Measurements from ENCODE around the gene HRH3.

HRH3 gene

DNA sequence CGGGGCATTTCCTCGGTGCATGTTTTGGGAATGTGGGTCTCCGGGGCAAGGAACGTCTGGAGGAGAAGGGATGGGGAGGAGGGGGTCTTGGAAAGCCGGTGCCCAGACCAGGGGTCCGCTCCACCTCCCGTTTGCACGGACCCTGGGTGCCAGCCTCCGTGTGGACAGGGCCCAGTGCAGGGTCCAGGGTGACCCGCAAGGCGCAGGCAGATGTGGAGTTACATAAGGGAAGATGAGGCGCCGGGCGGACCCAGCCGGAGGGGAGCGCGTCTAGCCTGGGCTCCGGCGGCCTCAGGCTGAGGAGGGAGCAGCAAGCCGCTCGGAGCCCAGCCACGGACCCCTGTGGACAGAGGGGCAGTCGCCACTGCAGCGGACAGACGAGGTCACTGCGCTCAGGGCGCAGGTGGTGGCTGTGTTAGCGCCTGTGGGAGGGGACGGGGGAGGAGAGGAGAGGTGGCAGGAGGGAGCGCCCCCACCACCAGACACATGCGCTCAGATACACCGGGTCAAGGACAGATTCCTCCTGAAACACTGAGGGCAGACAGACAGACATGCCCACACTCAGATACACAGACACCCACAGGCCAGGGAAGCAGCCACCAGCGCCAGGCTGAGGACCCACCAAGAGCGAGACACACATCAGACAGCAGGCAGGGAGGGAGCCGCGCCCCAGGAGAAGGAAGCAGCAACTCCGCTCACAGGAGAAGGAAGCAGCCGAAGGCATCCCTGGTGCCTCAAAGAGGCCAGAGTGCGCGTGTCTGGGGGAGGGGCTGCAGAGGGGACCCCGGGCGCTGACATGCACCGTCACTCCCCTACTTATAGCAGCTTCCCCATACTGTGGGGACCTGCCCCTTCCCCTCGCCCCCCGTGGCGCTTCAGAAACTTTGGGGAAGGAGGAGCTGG lies 839 bp upstream of the HRH3 start:
- Histone ChIP-seq H3K36me3 (ENCODE audit: insufficient read depth, low read depth, low read length) (no peaks in the 10 kb centered on the region), H3K9ac (ENCODE audit: low read depth, low read length) (no peak overlapping the region), H3K4me3 (ENCODE audit: low read length) (peak overlapping the region; percentile 50), H3K27me3 (ENCODE audit: insufficient read depth, low read length) (peaks cover 88% of the 10 kb centered on the region), H3K9me3 (ENCODE audit: insufficient read depth, low read depth, low read length) (no peaks in the 10 kb centered on the region), H3K27ac (ENCODE audit: low read length) (no peak overlapping the region), H3K4me1 (ENCODE audit: insufficient read depth, low read length) (peaks cover 3% of the 10 kb centered on the region; the same call in 1 of the 2 replicates)

DNA sequence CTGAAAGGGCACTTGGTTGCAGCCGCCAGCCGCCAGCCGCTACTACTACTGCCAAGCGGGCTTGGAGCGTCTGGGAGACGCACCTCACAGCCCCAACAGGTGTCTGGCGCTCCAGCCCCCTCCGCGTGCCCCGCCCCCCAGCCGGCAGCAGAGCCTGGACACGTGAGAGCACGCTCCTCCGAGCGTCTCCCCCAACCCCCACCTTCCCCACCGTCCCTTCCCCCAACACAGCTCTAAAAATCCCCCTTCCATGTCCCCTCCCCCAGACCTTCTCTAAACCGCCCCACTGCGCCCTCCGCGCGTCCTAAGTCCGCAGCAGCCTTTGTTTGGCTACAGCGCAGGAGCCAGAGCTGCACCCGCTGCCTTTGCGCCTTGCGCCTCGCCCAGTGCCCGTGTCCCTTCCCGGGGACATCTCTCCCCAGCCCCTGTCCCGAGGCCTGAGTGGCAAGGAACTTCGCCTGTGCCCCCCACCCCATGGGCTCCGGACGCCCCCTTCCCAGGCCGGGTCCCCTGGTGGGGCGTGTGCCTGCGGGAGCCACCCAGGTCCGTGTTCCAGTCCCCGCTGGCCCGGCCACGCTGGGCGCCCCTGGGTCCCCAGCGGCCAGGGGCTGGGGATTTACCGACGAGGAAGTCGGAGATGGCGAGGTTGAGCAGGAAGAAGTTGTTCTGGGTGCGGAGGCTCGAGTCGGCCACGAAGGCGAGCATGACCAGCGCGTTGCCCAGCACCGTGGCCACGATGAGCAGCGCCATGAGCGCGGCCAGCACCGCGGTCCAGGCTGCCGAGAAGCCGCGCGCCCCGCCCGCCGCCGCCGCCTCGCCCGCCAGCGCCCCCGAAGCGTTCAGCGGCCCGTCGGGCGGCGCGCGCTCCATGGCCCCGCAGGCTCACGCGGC lies 732 bp downstream of the HRH3 start:
- H3K36me3 ChIP-seq (ENCODE audit: insufficient read depth, low read depth, low read length), result no peaks in the 10 kb centered on the region
- H3K4me1 ChIP-seq (ENCODE audit: insufficient read depth, low read length), result peaks cover 3% of the 10 kb centered on the region; the same call in 1 of the 2 replicates
- no peak overlapping the region for H3K27ac ChIP-seq (ENCODE audit: low read length)
- H3K9ac ChIP-seq (ENCODE audit: low read depth, low read length), result no peak overlapping the region; the same call in 1 of the 2 replicates
- peak overlapping the region; percentile 64 for H3K4me3 ChIP-seq (ENCODE audit: low read length)
- H3K9me3 ChIP-seq (ENCODE audit: insufficient read depth, low read depth, low read length), result no peaks in the 10 kb centered on the region
- H3K27me3 ChIP-seq (ENCODE audit: insufficient read depth, low read length), result peaks cover 78% of the 10 kb centered on the region

DNA sequence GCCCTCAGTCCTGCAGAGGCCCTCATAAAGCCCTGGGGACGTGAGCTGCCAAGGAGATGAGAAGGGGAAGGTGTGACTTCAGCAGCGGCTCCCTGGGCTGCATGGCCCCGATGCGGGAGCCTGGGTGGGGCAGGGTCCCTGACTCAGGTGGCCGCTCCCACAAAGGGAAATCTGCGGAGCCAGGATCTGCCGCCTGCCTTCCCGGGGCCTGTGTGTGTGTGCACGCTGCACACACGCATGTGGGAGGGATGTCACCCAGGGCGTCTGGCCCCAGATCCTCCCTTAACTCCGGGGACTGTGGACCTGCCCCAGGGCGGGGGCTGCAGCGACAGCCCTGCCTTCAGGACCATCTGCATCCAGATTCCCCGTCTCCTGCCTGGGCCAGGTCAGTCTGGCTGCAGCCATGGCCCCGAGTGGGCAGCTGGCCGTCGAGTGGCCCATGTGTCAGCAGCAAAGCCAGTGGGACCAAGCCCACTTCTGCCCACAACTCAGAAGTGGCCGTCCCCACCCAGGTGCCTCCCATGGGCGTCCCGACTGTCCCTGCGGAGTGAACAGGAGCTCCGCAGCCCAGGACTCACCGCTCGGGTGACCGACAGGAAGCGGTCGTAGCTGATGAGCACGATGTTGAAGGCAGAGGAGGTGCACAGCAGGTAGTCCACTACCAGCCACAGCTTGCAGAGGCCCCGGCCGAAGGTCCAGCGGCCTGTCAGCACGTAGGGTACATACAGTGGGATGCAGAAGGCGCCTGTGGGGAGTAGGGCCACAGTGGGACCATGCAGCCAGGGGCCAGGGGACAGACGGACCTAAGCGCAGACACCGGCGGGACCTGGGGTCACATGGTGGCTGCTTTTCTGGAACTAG lies 1.9 kb downstream of the HRH3 start:
- Histone ChIP-seq H3K4me1 (ENCODE audit: insufficient read depth, low read length) (peaks cover 3% of the 10 kb centered on the region; the same call in 1 of the 2 replicates), H3K27ac (ENCODE audit: low read length) (no peak overlapping the region), H3K9me3 (ENCODE audit: insufficient read depth, low read depth, low read length) (no peaks in the 10 kb centered on the region), H3K4me3 (ENCODE audit: low read length) (peak overlapping the region; percentile 64; the same call in 1 of the 2 replicates), H3K9ac (ENCODE audit: low read depth, low read length) (no peak overlapping the region), H3K36me3 (ENCODE audit: insufficient read depth, low read depth, low read length) (no peaks in the 10 kb centered on the region), H3K27me3 (ENCODE audit: insufficient read depth, low read length) (peaks cover 72% of the 10 kb centered on the region)

DNA sequence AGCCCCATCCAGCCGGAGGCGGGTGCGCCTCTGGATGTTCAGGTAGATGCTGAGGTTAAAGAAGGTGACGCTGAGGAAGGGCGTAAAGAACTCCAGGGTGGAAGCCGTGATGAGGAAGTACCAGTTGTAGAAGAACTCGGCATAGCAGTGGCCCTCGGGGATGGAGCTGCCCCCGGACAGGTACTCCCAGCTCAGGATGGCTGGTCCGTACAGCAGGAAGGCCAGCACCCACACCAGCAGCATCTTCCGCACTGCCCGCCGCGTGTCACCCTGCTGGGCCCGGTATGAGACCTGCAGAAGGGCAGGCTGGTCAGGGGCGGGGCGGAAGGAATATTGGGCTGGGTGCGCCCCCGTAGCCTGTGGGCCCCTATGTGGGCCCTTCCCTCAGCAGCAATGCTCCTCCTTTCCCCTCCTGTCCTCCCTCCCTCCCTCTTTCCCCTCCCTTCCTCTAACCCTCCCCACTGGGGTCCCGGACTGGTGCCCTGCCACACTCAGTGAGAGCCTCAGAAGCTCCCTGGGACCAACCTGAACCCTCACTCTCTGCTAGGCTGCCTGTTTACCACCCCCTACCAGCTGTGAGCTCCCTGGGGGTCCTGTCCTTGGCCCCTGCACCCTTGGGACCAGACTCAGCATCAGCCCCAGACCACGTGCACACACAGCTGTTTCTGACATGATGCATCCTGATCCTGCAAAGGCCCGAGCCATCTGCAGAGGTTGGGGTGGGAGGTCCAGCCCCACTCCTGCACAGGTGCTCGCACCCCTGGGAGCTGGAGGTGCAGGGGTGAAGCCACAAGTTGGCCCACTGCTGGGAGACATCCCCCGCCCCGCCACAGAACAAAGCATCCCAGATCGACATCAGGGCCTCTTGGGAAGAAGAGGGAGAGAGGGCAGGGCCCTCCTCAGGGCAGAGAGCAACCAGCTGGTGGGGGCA lies 3.2 kb downstream of the HRH3 start:
- H3K9ac ChIP-seq (ENCODE audit: low read depth, low read length), result no peak overlapping the region
- H3K27ac ChIP-seq (ENCODE audit: low read length), result no peak overlapping the region
- H3K27me3 ChIP-seq (ENCODE audit: insufficient read depth, low read length), result peaks cover 60% of the 10 kb centered on the region

DNA sequence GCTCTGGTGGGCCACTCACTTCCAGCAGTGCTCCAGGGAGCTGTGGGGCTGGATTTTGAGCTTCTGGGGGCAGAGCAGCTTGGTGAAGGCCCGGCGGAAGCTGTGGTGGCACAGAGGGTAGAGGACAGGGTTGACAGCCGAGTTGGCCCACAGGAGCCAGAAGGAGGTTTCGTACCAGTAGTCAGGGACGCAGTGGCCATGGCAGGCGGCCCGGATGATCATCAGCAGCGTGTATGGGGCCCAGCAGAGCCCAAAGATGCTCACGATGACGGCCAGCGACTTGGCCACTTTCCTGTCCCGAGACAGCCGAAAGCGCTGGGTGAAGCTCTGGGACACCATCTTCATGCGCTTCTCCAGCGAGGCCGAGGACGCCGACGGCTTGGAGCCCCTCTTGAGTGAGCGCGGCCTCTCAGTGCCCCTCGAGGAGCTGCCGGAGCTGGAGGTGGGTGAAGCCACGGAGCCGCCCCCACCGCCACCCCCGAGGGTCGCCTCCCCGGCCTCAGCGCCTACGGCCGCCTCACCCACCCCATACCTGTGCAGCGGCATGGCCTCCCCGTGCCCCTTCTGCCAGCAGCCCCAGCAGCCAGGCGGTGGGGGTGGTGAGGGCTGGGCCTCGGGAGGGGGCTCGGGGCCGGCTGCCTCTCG lies 4.0 kb downstream of the HRH3 start:
- no peaks in the 10 kb centered on the region for H3K36me3 ChIP-seq (ENCODE audit: insufficient read depth, low read depth, low read length)
- H3K4me3 ChIP-seq (ENCODE audit: low read length), result no peak overlapping the region
- no peak overlapping the region for H3K27ac ChIP-seq (ENCODE audit: low read length)
- H3K9ac ChIP-seq (ENCODE audit: low read depth, low read length), result no peak overlapping the region
- H3K9me3 ChIP-seq (ENCODE audit: insufficient read depth, low read depth, low read length), result no peaks in the 10 kb centered on the region
- H3K4me1 ChIP-seq (ENCODE audit: insufficient read depth, low read length), result peaks cover 3% of the 10 kb centered on the region; the same call in 1 of the 2 replicates
- peaks cover 52% of the 10 kb centered on the region for H3K27me3 ChIP-seq (ENCODE audit: insufficient read depth, low read length)

More for the DNA sequence above, 3.2 kb downstream of the HRH3 start:
- Histone ChIP-seq H3K4me3 (ENCODE audit: low read length) (no peak overlapping the region), H3K4me1 (ENCODE audit: insufficient read depth, low read length) (peaks cover 3% of the 10 kb centered on the region; the same call in 1 of the 2 replicates), H3K9me3 (ENCODE audit: insufficient read depth, low read depth, low read length) (no peaks in the 10 kb centered on the region), H3K36me3 (ENCODE audit: insufficient read depth, low read depth, low read length) (no peaks in the 10 kb centered on the region)

DNA sequence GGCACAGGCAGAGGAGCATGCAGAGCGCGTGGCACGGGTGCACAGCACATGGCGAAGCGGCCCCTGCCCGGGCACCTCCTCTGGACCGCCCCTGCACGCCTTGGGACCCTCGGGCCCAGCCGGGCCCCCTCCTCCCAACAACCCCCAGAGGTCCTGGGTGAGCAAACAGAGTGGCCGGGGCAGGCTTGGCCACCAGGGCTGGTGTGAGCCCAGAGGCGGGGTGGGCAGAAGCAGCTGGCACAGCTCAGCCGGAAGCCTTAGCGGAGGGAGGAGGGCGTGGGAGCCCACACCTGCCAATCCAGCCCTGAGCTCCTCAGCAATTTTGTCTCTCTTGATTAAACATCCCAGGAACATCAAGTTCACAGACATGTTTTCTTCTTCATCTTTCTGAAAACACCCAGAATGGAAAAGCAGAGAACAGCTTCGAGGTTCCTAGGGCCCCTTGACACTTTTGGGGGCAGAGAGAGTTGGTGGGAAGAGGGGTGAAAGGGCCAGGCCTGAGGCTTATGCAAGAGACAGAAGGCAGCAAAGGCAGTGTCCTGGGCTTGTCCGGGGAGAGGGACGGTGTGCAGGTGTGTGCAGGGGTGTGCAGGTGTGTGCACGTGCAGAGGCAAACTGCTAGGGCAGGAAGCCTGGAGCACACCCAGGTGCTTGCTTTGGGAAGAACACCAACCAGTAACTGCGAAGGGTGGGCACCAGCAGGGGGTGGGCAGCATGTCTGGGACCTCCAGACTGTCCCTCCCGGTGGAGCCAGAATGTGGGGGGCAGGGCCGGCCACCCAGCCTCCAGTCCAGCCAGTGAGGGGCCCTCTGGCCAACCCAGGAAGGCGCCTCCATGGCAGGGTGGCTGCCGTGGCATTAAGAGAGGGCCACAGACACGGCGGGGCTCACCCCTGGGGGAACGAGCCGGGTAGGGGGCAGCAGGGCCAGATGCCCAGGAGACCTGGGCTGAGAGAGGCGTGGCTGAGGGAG lies 4.8 kb downstream of the HRH3 start:
- H3K4me3 ChIP-seq (ENCODE audit: low read length), result no peak overlapping the region
- H3K27ac ChIP-seq (ENCODE audit: low read length), result no peak overlapping the region
- no peaks in the 10 kb centered on the region for H3K9me3 ChIP-seq (ENCODE audit: insufficient read depth, low read depth, low read length)
- no peaks in the 10 kb centered on the region for H3K36me3 ChIP-seq (ENCODE audit: insufficient read depth, low read depth, low read length)
- peaks cover 44% of the 10 kb centered on the region for H3K27me3 ChIP-seq (ENCODE audit: insufficient read depth, low read length)
- H3K4me1 ChIP-seq (ENCODE audit: insufficient read depth, low read length), result peaks cover 3% of the 10 kb centered on the region; the same call in 1 of the 2 replicates
- no peak overlapping the region for H3K9ac ChIP-seq (ENCODE audit: low read depth, low read length)

DNA sequence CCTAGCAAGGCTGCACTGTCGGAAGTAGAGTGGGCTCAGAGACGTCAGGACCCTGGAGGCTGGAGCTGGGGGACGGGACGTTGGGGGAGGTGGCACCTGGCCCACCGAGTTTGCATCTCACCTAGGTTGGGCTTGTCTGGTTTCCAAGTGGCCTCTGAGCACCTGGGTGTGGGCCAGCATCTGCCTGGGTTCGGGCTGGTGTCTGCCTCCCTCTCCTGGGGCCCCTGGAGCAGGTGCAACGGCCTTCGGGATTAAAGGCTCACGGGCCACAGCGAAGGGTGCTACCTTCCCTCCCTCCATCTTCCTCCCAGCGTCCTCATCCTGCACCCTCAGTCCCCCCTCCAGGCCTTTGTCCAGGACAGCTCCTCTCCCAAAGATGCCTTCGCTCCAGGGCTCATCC lies 6.0 kb downstream of the HRH3 start:
- Histone ChIP-seq H3K27ac (ENCODE audit: low read length) (no peak overlapping the region), H3K4me1 (ENCODE audit: insufficient read depth, low read length) (peaks cover 3% of the 10 kb centered on the region; the same call in 1 of the 2 replicates), H3K9ac (ENCODE audit: low read depth, low read length) (no peak overlapping the region), H3K9me3 (ENCODE audit: insufficient read depth, low read depth, low read length) (no peaks in the 10 kb centered on the region), H3K27me3 (ENCODE audit: insufficient read depth, low read length) (peaks cover 37% of the 10 kb centered on the region), H3K4me3 (ENCODE audit: low read length) (no peak overlapping the region), H3K36me3 (ENCODE audit: insufficient read depth, low read depth, low read length) (no peaks in the 10 kb centered on the region)

DNA sequence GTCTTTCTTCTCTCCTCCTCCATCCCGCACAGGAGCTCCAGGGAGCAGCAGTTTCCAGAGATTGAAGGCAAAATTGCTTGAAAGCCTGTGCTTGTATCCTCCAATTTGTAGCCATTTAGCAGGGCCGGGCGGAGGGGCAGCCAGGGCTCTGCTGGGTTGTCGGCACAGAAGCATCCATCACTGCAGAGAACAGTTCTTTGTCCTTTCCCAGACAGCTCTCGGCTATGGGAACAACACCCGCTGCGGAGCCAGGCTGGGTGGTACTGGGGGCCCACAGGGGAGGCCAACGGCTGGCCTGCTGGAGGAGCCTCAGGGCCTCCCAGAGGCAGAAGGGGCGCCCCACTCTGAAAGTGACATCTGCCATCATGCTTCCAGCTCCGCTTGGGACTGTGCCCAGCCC lies 7.8 kb downstream of the HRH3 start:
- H3K27ac ChIP-seq (ENCODE audit: low read length), result no peak overlapping the region
- H3K9ac ChIP-seq (ENCODE audit: low read depth, low read length), result no peak overlapping the region
- H3K27me3 ChIP-seq (ENCODE audit: insufficient read depth, low read length), result peaks cover 20% of the 10 kb centered on the region
- no peaks in the 10 kb centered on the region for H3K4me1 ChIP-seq (ENCODE audit: insufficient read depth, low read length)
- H3K4me3 ChIP-seq (ENCODE audit: low read length), result no peak overlapping the region
- no peaks in the 10 kb centered on the region for H3K9me3 ChIP-seq (ENCODE audit: insufficient read depth, low read depth, low read length)
- no peaks in the 10 kb centered on the region for H3K36me3 ChIP-seq (ENCODE audit: insufficient read depth, low read depth, low read length)

DNA sequence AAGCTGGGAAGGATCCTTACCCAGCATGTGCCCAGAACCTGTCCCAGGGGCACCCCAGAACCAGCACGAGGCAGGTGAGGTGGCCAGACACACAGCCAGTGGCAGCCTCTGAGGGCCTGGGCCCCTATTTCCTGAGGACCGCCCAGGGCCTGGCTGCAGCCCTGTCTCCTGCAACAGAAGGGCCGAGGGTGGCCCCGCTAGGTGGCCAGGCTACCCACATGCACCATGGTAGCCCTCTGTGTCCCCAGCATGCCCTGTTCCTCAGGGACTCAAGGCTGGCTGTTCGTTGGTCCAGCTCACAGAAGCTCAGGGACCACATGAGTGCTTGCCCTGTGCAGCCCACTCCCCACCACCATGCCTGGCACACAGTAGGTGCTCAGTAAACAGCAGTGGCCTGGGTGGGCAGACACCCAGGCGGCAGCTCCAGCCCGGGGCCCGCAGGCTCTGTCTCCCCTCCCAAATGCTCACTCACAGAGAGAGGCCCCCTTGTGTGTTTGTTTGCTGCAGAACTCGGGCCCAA lies 8.2 kb downstream of the HRH3 start:
- Histone ChIP-seq H3K9me3 (ENCODE audit: insufficient read depth, low read depth, low read length) (no peaks in the 10 kb centered on the region), H3K4me3 (ENCODE audit: low read length) (no peak overlapping the region), H3K27me3 (ENCODE audit: insufficient read depth, low read length) (peaks cover 15% of the 10 kb centered on the region; the same call in 1 of the 2 replicates), H3K4me1 (ENCODE audit: insufficient read depth, low read length) (no peaks in the 10 kb centered on the region), H3K9ac (ENCODE audit: low read depth, low read length) (no peak overlapping the region), H3K36me3 (ENCODE audit: insufficient read depth, low read depth, low read length) (no peaks in the 10 kb centered on the region), H3K27ac (ENCODE audit: low read length) (no peak overlapping the region)
